NCI-H1694 (cell line): Measurements from ENCODE around the gene ZNF574.

Experiments
- DNase-seq: peaks from one replicate; lab custom pipeline; 2025; lab: John Stamatoyannopoulos, UW

ZNF574 gene

GRCh38 chr19:42059196-42059595 lies 16.8 kb upstream of the ZNF574 start:
- DNase-seq: no peak

- no peak for DNase-seq
Measured at GRCh38 chr19:42060117-42060516, 15.8 kb upstream of the ZNF574 start.

- DNase-seq: no peak
Measured at GRCh38 chr19:42062381-42062780, 13.6 kb upstream of the ZNF574 start.

GRCh38 chr19:42064432-42064831 lies 11.5 kb upstream of the ZNF574 start:
- DNase-seq: no peak

GRCh38 chr19:42065051-42065450 lies 10.9 kb upstream of the ZNF574 start:
- no peak for DNase-seq

- DNase-seq: no peak
Measured at GRCh38 chr19:42065511-42065910, 10.5 kb upstream of the ZNF574 start.

- DNase-seq: no peak
Measured at GRCh38 chr19:42066075-42066754, 9.8 kb upstream of the ZNF574 start.

- DNase-seq: no peak
Measured at GRCh38 chr19:42067315-42067888, 8.6 kb upstream of the ZNF574 start.

GRCh38 chr19:42068361-42068755 lies 7.6 kb upstream of the ZNF574 start:
- DNase-seq: no peak

- no peak for DNase-seq
Measured at GRCh38 chr19:42068756-42069571, 7.0 kb upstream of the ZNF574 start.

GRCh38 chr19:42069619-42070351 lies 6.2 kb upstream of the ZNF574 start, which contains the start of gene GRIK5:
Gene GRIK5, minus strand, starts transcription at chr19:42070206. Its CDS starts 4,436 bp downstream, at chr19:42065770.
- DNase-seq: no peak

GRCh38 chr19:42071247-42071646 lies 4.7 kb upstream of the ZNF574 start:
- DNase-seq: no peak

- no peak for DNase-seq
Measured at GRCh38 chr19:42074513-42075363, 1.2 kb upstream of the ZNF574 start.

GRCh38 chr19:42075364-42075615 lies 676 bp upstream of the ZNF574 start:
- no peak for DNase-seq

- no peak for DNase-seq
Measured at GRCh38 chr19:42076380-42076944, 496 bp downstream of the ZNF574 start.

- DNase-seq: no peak
Measured at GRCh38 chr19:42078058-42078457, 2.1 kb downstream of the ZNF574 start.

- DNase-seq: no peak
Measured at GRCh38 chr19:42078538-42079275, 2.7 kb downstream of the ZNF574 start.

GRCh38 chr19:42079276-42079669 lies 3.3 kb downstream of the ZNF574 start:
- no peak for DNase-seq

GRCh38 chr19:42079886-42080763 lies 4.2 kb downstream of the ZNF574 start:
- DNase-seq: no peak
